Activated CD8-positive, alpha-beta memory T cell treated with anti-CD3 and anti-CD28 coated beads for 4 hours (primary cell): ENCODE data around the gene PSD4.
A peak's percentile ranks its signal among the peaks of the same experiment; 100 is the strongest.

ENCODE experiments used
- DNase-seq, 2 donors: peaks; one replicate each; pipeline ENCODE4 v3.0.0-alpha.2; 2020; ENCODE audit warnings: low read depth in 2 of 2

Gene PSD4

GRCh38 chr2:113167962-113168340 lies 5.8 kb upstream of the PSD4 start:
- no peak for DNase-seq

GRCh38 chr2:113169002-113169530 lies 4.7 kb upstream of the PSD4 start:
- no peak for DNase-seq

GRCh38 chr2:113169586-113169985 lies 4.2 kb upstream of the PSD4 start:
- DNase-seq = no peak

GRCh38 chr2:113171334-113172075 lies 2.3 kb upstream of the PSD4 start:
- DNase-seq = no peak

GRCh38 chr2:113172721-113173541 lies 840 bp upstream of the PSD4 start:
- no peak for DNase-seq

- DNase-seq = no peak
Measured at GRCh38 chr2:113174376-113174750, 592 bp downstream of the PSD4 start.

- peak in 1 of 2 donors; percentile 42 for DNase-seq
Measured at GRCh38 chr2:113175042-113175628, 1.4 kb downstream of the PSD4 start.

GRCh38 chr2:113175736-113176695 lies 2.2 kb downstream of the PSD4 start:
- no peak for DNase-seq

- no peak for DNase-seq
Measured at GRCh38 chr2:113176696-113177355, 3.1 kb downstream of the PSD4 start.

GRCh38 chr2:113178069-113178746 lies 4.4 kb downstream of the PSD4 start:
- no peak for DNase-seq

GRCh38 chr2:113178891-113179290 lies 5.1 kb downstream of the PSD4 start:
- no peak for DNase-seq

GRCh38 chr2:113179446-113180045 lies 5.8 kb downstream of the PSD4 start:
- DNase-seq = no peak

GRCh38 chr2:113180131-113180946 lies 6.6 kb downstream of the PSD4 start:
- no peak for DNase-seq

- no peak for DNase-seq
Measured at GRCh38 chr2:113181258-113182051, 7.7 kb downstream of the PSD4 start.

GRCh38 chr2:113182471-113183260 lies 8.9 kb downstream of the PSD4 start:
- no peak for DNase-seq

- DNase-seq = no peak
Measured at GRCh38 chr2:113183264-113183663, 9.5 kb downstream of the PSD4 start.

- DNase-seq = no peak
Measured at GRCh38 chr2:113183703-113184102, 9.9 kb downstream of the PSD4 start.
